Ishikawa (cell line): ENCODE data around the gene PLXDC2.

Experiments used
- CEBPB ChIP-seq: IDR thresholded peaks from 2 replicates; pipeline ENCODE4 v1.6.1; 2012
- CREB1 ChIP-seq: IDR thresholded peaks from 2 replicates; pipeline ENCODE4 v1.6.1; 2012; ENCODE audit warnings: low read depth
- EGR1 ChIP-seq: IDR thresholded peaks from 2 replicates; pipeline ENCODE4 v1.6.1; 2012
- EP300 ChIP-seq: IDR thresholded peaks from 2 replicates; pipeline ENCODE4 v1.6.1; 2012; ENCODE audit warnings: borderline replicate concordance
- FOXM1 ChIP-seq: IDR thresholded peaks from 2 replicates; pipeline ENCODE4 v1.6.1; 2012; ENCODE audit warnings: low read depth, borderline replicate concordance
- MAX ChIP-seq: IDR thresholded peaks from 2 replicates; pipeline ENCODE4 v1.6.1; 2012
- NFIC ChIP-seq: IDR thresholded peaks from 2 replicates; pipeline ENCODE4 v1.6.1; 2012
- RAD21 ChIP-seq: IDR thresholded peaks from 2 replicates; pipeline ENCODE4 v1.6.1; 2012; ENCODE audit warnings: low read depth
- REST ChIP-seq: IDR thresholded peaks from 2 replicates; pipeline ENCODE4 v1.6.1; 2012; ENCODE audit warnings: low read depth, mild to moderate bottlenecking
- TCF12 ChIP-seq: IDR thresholded peaks from 2 replicates; pipeline ENCODE4 v1.6.1; 2012; ENCODE audit warnings: low read depth
- TEAD4 ChIP-seq: IDR thresholded peaks from 2 replicates; pipeline ENCODE4 v1.6.1; 2012
- YY1 ChIP-seq: IDR thresholded peaks from 2 replicates; pipeline ENCODE4 v1.6.1; 2012; ENCODE audit warnings: low read depth

- no peak for TF ChIP-seq MAX
- no peak for TF ChIP-seq EP300
- no peak for TF ChIP-seq FOXM1
- TF ChIP-seq REST, result no peak
- TF ChIP-seq YY1, result no peak
- no peak for TF ChIP-seq CEBPB
- no peak for TF ChIP-seq NFIC
- no peak for TF ChIP-seq RAD21
- no peak for TF ChIP-seq EGR1
- no peak for TF ChIP-seq CREB1
- TF ChIP-seq TCF12, result no peak
- no peak for TF ChIP-seq TEAD4
These were observed 86.2 kb downstream of the PLXDC2 start for GRCh38 chr10:19902456-19902855.
